ENCODE data around the gene PCDH17. TPM values are rescaled to one million over a fixed set of nuclear protein-coding genes. Genes with fewer than 3 reads are reported as not detected.

The PCDH17 gene
- total RNA-seq, 1 donor from 2014 or later, result 0.05 TPM

- no peak for DNase-seq (ENCODE audit: low spot score)
- H3K36me3 Mint-ChIP-seq (ENCODE audit: low read depth), result no peaks in the 10 kb centered on the region
- no peak overlapping the region for H3K4me3 Mint-ChIP-seq
These were observed 93.9 kb downstream of the PCDH17 start for GRCh38 chr13:57725480-57725879.

GRCh38 chr13:57726981-57727380, 95.4 kb downstream of the PCDH17 start:
- H3K27ac Mint-ChIP-seq, result no peak overlapping the region
- H3K4me3 Mint-ChIP-seq, result no peak overlapping the region
- H3K27me3 Mint-ChIP-seq (ENCODE audit: insufficient read depth), result no peaks in the 10 kb centered on the region
- no peaks in the 10 kb centered on the region for H3K9me3 Mint-ChIP-seq
- DNase-seq (ENCODE audit: low spot score), result no peak
- H3K4me1 Mint-ChIP-seq (ENCODE audit: low read depth), result no peaks in the 10 kb centered on the region
- intact Hi-C loops (cut with micrococcal nuclease), result no loop called here
- H3K36me3 Mint-ChIP-seq (ENCODE audit: low read depth), result no peaks in the 10 kb centered on the region

More at GRCh38 chr13:57725480-57725879, 93.9 kb downstream of the PCDH17 start:
- H3K27me3 Mint-ChIP-seq (ENCODE audit: insufficient read depth), result no peaks in the 10 kb centered on the region
- no peak overlapping the region for H3K27ac Mint-ChIP-seq
- no peaks in the 10 kb centered on the region for H3K4me1 Mint-ChIP-seq (ENCODE audit: low read depth)
- no peaks in the 10 kb centered on the region for H3K9me3 Mint-ChIP-seq
- intact Hi-C loops (cut with micrococcal nuclease), result no loop called here

- peaks cover 10% of the 10 kb centered on the region for H3K9me3 Mint-ChIP-seq
- no peak overlapping the region for H3K4me3 Mint-ChIP-seq
- H3K4me1 Mint-ChIP-seq (ENCODE audit: low read depth), result no peaks in the 10 kb centered on the region
- no peaks in the 10 kb centered on the region for H3K27me3 Mint-ChIP-seq (ENCODE audit: insufficient read depth)
- no peaks in the 10 kb centered on the region for H3K36me3 Mint-ChIP-seq (ENCODE audit: low read depth)
- no peak overlapping the region for H3K27ac Mint-ChIP-seq
- intact Hi-C loops (cut with micrococcal nuclease), result no loop called here
- no peak for DNase-seq (ENCODE audit: low spot score)
These were observed 102.8 kb downstream of the PCDH17 start for GRCh38 chr13:57734306-57734705.

- H3K4me3 Mint-ChIP-seq, result no peak overlapping the region
- no peaks in the 10 kb centered on the region for H3K36me3 Mint-ChIP-seq (ENCODE audit: low read depth)
- peaks cover 10% of the 10 kb centered on the region for H3K9me3 Mint-ChIP-seq
- no peaks in the 10 kb centered on the region for H3K4me1 Mint-ChIP-seq (ENCODE audit: low read depth)
- H3K27ac Mint-ChIP-seq, result no peak overlapping the region
- no peaks in the 10 kb centered on the region for H3K27me3 Mint-ChIP-seq (ENCODE audit: insufficient read depth)
- DNase-seq (ENCODE audit: low spot score), result no peak
- intact Hi-C loops (cut with micrococcal nuclease), result no loop called here
These were observed 107.5 kb downstream of the PCDH17 start for GRCh38 chr13:57739089-57739488.

- peaks cover 10% of the 10 kb centered on the region for H3K9me3 Mint-ChIP-seq
- no peak overlapping the region for H3K27ac Mint-ChIP-seq
- intact Hi-C loops (cut with micrococcal nuclease), result no loop called here
- no peaks in the 10 kb centered on the region for H3K27me3 Mint-ChIP-seq (ENCODE audit: insufficient read depth)
- H3K36me3 Mint-ChIP-seq (ENCODE audit: low read depth), result no peaks in the 10 kb centered on the region
- no peaks in the 10 kb centered on the region for H3K4me1 Mint-ChIP-seq (ENCODE audit: low read depth)
- H3K4me3 Mint-ChIP-seq, result no peak overlapping the region
- no peak for DNase-seq (ENCODE audit: low spot score)
These were observed 108.1 kb downstream of the PCDH17 start for GRCh38 chr13:57739543-57740190.

GRCh38 chr13:57740719-57741118, 109.2 kb downstream of the PCDH17 start:
- no peaks in the 10 kb centered on the region for H3K36me3 Mint-ChIP-seq (ENCODE audit: low read depth)

GRCh38 chr13:57748096-57748495, 116.6 kb downstream of the PCDH17 start:
- DNase-seq (ENCODE audit: low spot score), result no peak
- Mint-ChIP-seq H3K27ac (no peak overlapping the region), H3K4me1 (ENCODE audit: low read depth) (no peaks in the 10 kb centered on the region), H3K9me3 (peaks cover 10% of the 10 kb centered on the region), H3K4me3 (no peak overlapping the region), H3K27me3 (ENCODE audit: insufficient read depth) (no peaks in the 10 kb centered on the region), H3K36me3 (ENCODE audit: low read depth) (no peaks in the 10 kb centered on the region)
- intact Hi-C loops (cut with micrococcal nuclease), result no loop called here

More at GRCh38 chr13:57740719-57741118, 109.2 kb downstream of the PCDH17 start:
- H3K4me1 Mint-ChIP-seq (ENCODE audit: low read depth), result no peaks in the 10 kb centered on the region
- H3K27me3 Mint-ChIP-seq (ENCODE audit: insufficient read depth), result no peaks in the 10 kb centered on the region
- peaks cover 10% of the 10 kb centered on the region for H3K9me3 Mint-ChIP-seq
- intact Hi-C loops (cut with micrococcal nuclease), result no loop called here
- no peak overlapping the region for H3K4me3 Mint-ChIP-seq
- no peak for DNase-seq (ENCODE audit: low spot score)
- H3K27ac Mint-ChIP-seq, result no peak overlapping the region

- intact Hi-C loops (cut with micrococcal nuclease), result no loop called here
- no peak for DNase-seq (ENCODE audit: low spot score)
- no peak overlapping the region for H3K4me3 Mint-ChIP-seq
- no peaks in the 10 kb centered on the region for H3K9me3 Mint-ChIP-seq
- no peaks in the 10 kb centered on the region for H3K4me1 Mint-ChIP-seq (ENCODE audit: low read depth)
- no peaks in the 10 kb centered on the region for H3K27me3 Mint-ChIP-seq (ENCODE audit: insufficient read depth)
- no peaks in the 10 kb centered on the region for H3K36me3 Mint-ChIP-seq (ENCODE audit: low read depth)
- H3K27ac Mint-ChIP-seq, result no peak overlapping the region
These were observed 129.4 kb downstream of the PCDH17 start for GRCh38 chr13:57760951-57761350.

GRCh38 chr13:57763689-57764088, 132.1 kb downstream of the PCDH17 start:
- H3K4me1 Mint-ChIP-seq (ENCODE audit: low read depth), result no peaks in the 10 kb centered on the region
- intact Hi-C loops (cut with micrococcal nuclease), result no loop called here
- no peak overlapping the region for H3K4me3 Mint-ChIP-seq
- no peaks in the 10 kb centered on the region for H3K27me3 Mint-ChIP-seq (ENCODE audit: insufficient read depth)
- no peaks in the 10 kb centered on the region for H3K36me3 Mint-ChIP-seq (ENCODE audit: low read depth)
- no peak for DNase-seq (ENCODE audit: low spot score)
- H3K27ac Mint-ChIP-seq, result no peak overlapping the region
- H3K9me3 Mint-ChIP-seq, result peaks cover 5% of the 10 kb centered on the region

Data from activated T-helper 1 cell treated with anti-CD3 and anti-CD28 coated beads, Interleukin-12 subunit alpha, Interleukin-12 subunit beta, Interleukin-2, Interleukin-4 antibody, amounts not matched to agents 30 ng/mL and 10 ng/mL and 1 ng/mL, durations not matched to agents 14 hours and 24 hours and 36 hours (primary cell).